Mesenchymal stem cell (in vitro differentiated cells and primary cell): ENCODE measurements around the gene PDE1A.

Experiments
- DNase-seq: peaks from one replicate; pipeline ENCODE4 v3.0.0-alpha.2; 2013
- H2AFZ ChIP-seq: one replicate; pipeline ENCODE4 v1.6.1; 2013; ENCODE audit warnings: low read depth, mild to moderate bottlenecking, control low read depth, inconsistent platforms, low read length, moderate library complexity
- H2AK5ac ChIP-seq: 2 replicates; pipeline ENCODE4 v1.6.1; 2013; ENCODE audit warnings: low read length, moderate library complexity, mild to moderate bottlenecking, inconsistent platforms; ENCODE audit not compliant: severe bottlenecking
- H2BK120ac ChIP-seq: one replicate; pipeline ENCODE4 v1.6.1; 2013; ENCODE audit warnings: low read depth, mild to moderate bottlenecking, inconsistent platforms, low read length, moderate library complexity
- H2BK12ac ChIP-seq, 2 experiments: one replicate each; pipeline ENCODE4 v1.6.1; 2013; ENCODE audit warnings: inconsistent platforms in 2 of 2, low read length in 2 of 2, mild to moderate bottlenecking in 2 of 2, moderate library complexity in 2 of 2, control low read depth in 1 of 2
- H2BK15ac ChIP-seq: one replicate; pipeline ENCODE4 v1.6.1; 2013; ENCODE audit warnings: mild to moderate bottlenecking, low read depth, inconsistent platforms; ENCODE audit not compliant: poor library complexity, severe bottlenecking
- H2BK5ac ChIP-seq: 2 replicates; pipeline ENCODE4 v1.6.1; 2013; ENCODE audit warnings: low read depth, mild to moderate bottlenecking, low read length, control low read depth, inconsistent platforms; ENCODE audit not compliant: poor library complexity, severe bottlenecking
- H3K14ac ChIP-seq, 2 experiments: one replicate each; pipeline ENCODE4 v1.6.1; 2013; ENCODE audit warnings: inconsistent platforms in 2 of 2, low read length in 2 of 2, control low read depth in 1 of 2, mild to moderate bottlenecking in 1 of 2, moderate library complexity in 1 of 2
- H3K18ac ChIP-seq, 2 experiments: one replicate each; pipeline ENCODE4 v1.6.1; 2013; ENCODE audit warnings: inconsistent platforms in 2 of 2, low read length in 2 of 2, control low read depth in 1 of 2, low read depth in 1 of 2, mild to moderate bottlenecking in 1 of 2
- H3K23ac ChIP-seq, 2 experiments: one replicate each; pipeline ENCODE4 v1.6.1; 2013; ENCODE audit warnings: inconsistent platforms in 2 of 2, low read length in 2 of 2, mild to moderate bottlenecking in 2 of 2, moderate library complexity in 2 of 2, control low read depth in 1 of 2
- H3K27ac ChIP-seq: 2 replicates; pipeline ENCODE4 v1.5.1; 2013; ENCODE audit warnings: mild to moderate bottlenecking, moderate library complexity, low read length, control low read depth, inconsistent platforms; ENCODE audit not compliant: poor library complexity, severe bottlenecking
- H3K27me3 ChIP-seq, 2 experiments: 2 replicates each; pipeline versions ENCODE4 v1.6.1 to v1.7.0; 2013; ENCODE audit warnings: low read length in 2 of 2, mild to moderate bottlenecking in 2 of 2, moderate library complexity in 2 of 2, control low read depth in 1 of 2, inconsistent platforms in 1 of 2; ENCODE audit not compliant: control insufficient read depth in 1 of 2, insufficient read depth in 1 of 2
- H3K36me3 ChIP-seq, 2 experiments: 2 replicates each; pipeline versions ENCODE4 v1.6.1 to v1.7.0; 2013; ENCODE audit warnings: low read length in 2 of 2, control low read depth in 1 of 2, inconsistent platforms in 1 of 2, low read depth in 1 of 2, mild to moderate bottlenecking in 1 of 2; ENCODE audit not compliant: insufficient read depth in 2 of 2, control insufficient read depth in 1 of 2
- H3K4ac ChIP-seq, 2 experiments: one replicate each; pipeline ENCODE4 v1.6.1; 2013; ENCODE audit warnings: inconsistent platforms in 2 of 2, low read length in 2 of 2, mild to moderate bottlenecking in 2 of 2, moderate library complexity in 2 of 2, control low read depth in 1 of 2, low read depth in 1 of 2
- H3K4me1 ChIP-seq: 2 replicates; pipeline ENCODE4 v1.6.1; 2013; ENCODE audit warnings: low read depth, low read length, control low read depth; ENCODE audit not compliant: control insufficient read depth, insufficient read depth
- H3K4me2 ChIP-seq: 2 replicates; pipeline ENCODE4 v1.6.1; 2013; ENCODE audit warnings: low read length, mild to moderate bottlenecking, inconsistent platforms; ENCODE audit not compliant: poor library complexity, severe bottlenecking
- H3K4me3 ChIP-seq, 2 experiments: 2 replicates each; pipeline versions ENCODE4 v1.5.1 to v1.7.0; 2013; ENCODE audit warnings: low read length in 2 of 2, mild to moderate bottlenecking in 2 of 2, control low read depth in 1 of 2, low read depth in 1 of 2; ENCODE audit not compliant: insufficient read depth in 1 of 2
- H3K79me1 ChIP-seq: replicated peaks from 2 replicates; pipeline ENCODE4 v1.6.1; 2013; ENCODE audit warnings: mild to moderate bottlenecking, control low read depth, low read length, inconsistent platforms; ENCODE audit not compliant: poor library complexity, severe bottlenecking
- H3K9ac ChIP-seq: 2 replicates; pipeline ENCODE4 v1.7.0; 2013; ENCODE audit warnings: mild to moderate bottlenecking, low read length, moderate library complexity
- H3K9me3 ChIP-seq: 2 replicates; pipeline ENCODE4 v1.7.0; 2013; ENCODE audit warnings: mild to moderate bottlenecking, low read length; ENCODE audit not compliant: control insufficient read depth
- H4K8ac ChIP-seq: one replicate; pipeline ENCODE4 v1.6.1; 2013; ENCODE audit warnings: inconsistent platforms, mild to moderate bottlenecking, low read length, moderate library complexity
- H4K91ac ChIP-seq: one replicate; pipeline ENCODE4 v1.6.1; 2013; ENCODE audit warnings: mild to moderate bottlenecking, low read length, inconsistent platforms
- WGBS: methylation state at CpG from one replicate; pipeline ENCODE4 v1.1.7; 2013; ENCODE audit warnings: mixed read lengths; 5-methylcytosine and 5-hydroxymethylcytosine counted together

The PDE1A gene

GRCh38 chr2:182267971-182268370 is 158.9 kb downstream of the PDE1A start:
- H3K4ac ChIP-seq: no peak overlapping the region
- no peaks in the 10 kb centered on the region for H3K4me1 ChIP-seq
- WGBS: 100% methylated on average over 1 of the region's 1 CpG
- H4K8ac ChIP-seq: no peak overlapping the region
- no peak overlapping the region for H3K4me2 ChIP-seq
- H3K23ac ChIP-seq: no peak overlapping the region
- no peak overlapping the region for H2BK15ac ChIP-seq
- no peak overlapping the region for H3K4me3 ChIP-seq
- H3K14ac ChIP-seq: no peak overlapping the region
- H3K79me1 ChIP-seq: no peaks in the 10 kb centered on the region
- no peak overlapping the region for H3K27ac ChIP-seq
- H3K9me3 ChIP-seq: no peaks in the 10 kb centered on the region
- peaks cover 0 to 3% of the 10 kb centered on the region in 2 experiments for H3K36me3 ChIP-seq
- H2AK5ac ChIP-seq: no peak overlapping the region
- no peak overlapping the region for H3K9ac ChIP-seq
- no peak overlapping the region for H2BK12ac ChIP-seq
- H3K27me3 ChIP-seq: no peaks in the 10 kb centered on the region
- H2BK5ac ChIP-seq: no peak overlapping the region
- no peak for DNase-seq
- H2BK120ac ChIP-seq: no peak overlapping the region
- no peak overlapping the region for H3K18ac ChIP-seq
- H2AFZ ChIP-seq: no peak overlapping the region
- H4K91ac ChIP-seq: no peak overlapping the region

- H3K4me1 ChIP-seq: no peaks in the 10 kb centered on the region
- no peak overlapping the region for H3K4me3 ChIP-seq
- no peak overlapping the region for H3K9ac ChIP-seq
- H2BK15ac ChIP-seq: no peak overlapping the region
- no peak overlapping the region for H3K27ac ChIP-seq
- no peak overlapping the region for H3K23ac ChIP-seq
- no peak overlapping the region for H2AFZ ChIP-seq
- no peak overlapping the region for H2BK120ac ChIP-seq
- H3K4me2 ChIP-seq: no peak overlapping the region
- peaks cover 0 to 6% of the 10 kb centered on the region in 2 experiments for H3K36me3 ChIP-seq
- no peak overlapping the region for H4K91ac ChIP-seq
- DNase-seq: peak; percentile 7
- no peak overlapping the region for H3K18ac ChIP-seq
- no peak overlapping the region for H2BK5ac ChIP-seq
- no peak overlapping the region for H4K8ac ChIP-seq
- no peak overlapping the region for H2BK12ac ChIP-seq
- no peaks in the 10 kb centered on the region for H3K79me1 ChIP-seq
- no peak overlapping the region for H3K14ac ChIP-seq
- no peaks in the 10 kb centered on the region for H3K9me3 ChIP-seq
- H3K27me3 ChIP-seq: no peaks in the 10 kb centered on the region
- H3K4ac ChIP-seq: no peak overlapping the region
- no peak overlapping the region for H2AK5ac ChIP-seq
Observed at GRCh38 chr2:182266909-182267308, 159.9 kb downstream of the PDE1A start.

GRCh38 chr2:182265718-182266117 is 161.1 kb downstream of the PDE1A start:
- H3K79me1 ChIP-seq: no peaks in the 10 kb centered on the region
- H3K4me3 ChIP-seq: no peak overlapping the region
- H3K4me1 ChIP-seq: no peaks in the 10 kb centered on the region
- H3K18ac ChIP-seq: no peak overlapping the region
- WGBS: 100% methylated on average over 1 of the region's 3 CpGs
- DNase-seq: no peak
- H2BK120ac ChIP-seq: no peak overlapping the region
- H2BK15ac ChIP-seq: no peak overlapping the region
- no peak overlapping the region for H2AFZ ChIP-seq
- H3K36me3 ChIP-seq: peaks cover 0 to 6% of the 10 kb centered on the region in 2 experiments
- no peak overlapping the region for H3K14ac ChIP-seq
- no peak overlapping the region for H2BK12ac ChIP-seq
- no peak overlapping the region for H4K8ac ChIP-seq
- H3K9ac ChIP-seq: no peak overlapping the region
- H3K4me2 ChIP-seq: no peak overlapping the region
- H3K4ac ChIP-seq: no peak overlapping the region
- no peaks in the 10 kb centered on the region for H3K27me3 ChIP-seq
- no peak overlapping the region for H4K91ac ChIP-seq
- no peak overlapping the region for H2BK5ac ChIP-seq
- H3K27ac ChIP-seq: no peak overlapping the region
- H3K23ac ChIP-seq: no peak overlapping the region
- H3K9me3 ChIP-seq: no peaks in the 10 kb centered on the region
- no peak overlapping the region for H2AK5ac ChIP-seq

- H3K9ac ChIP-seq: no peak overlapping the region
- no peak overlapping the region for H2BK5ac ChIP-seq
- no peak overlapping the region for H2AK5ac ChIP-seq
- no peak overlapping the region for H2BK120ac ChIP-seq
- no peak overlapping the region for H3K14ac ChIP-seq
- no peak overlapping the region for H3K18ac ChIP-seq
- WGBS: 100% methylated on average over 1 of the region's 3 CpGs
- no peak overlapping the region for H2BK12ac ChIP-seq
- no peak overlapping the region for H3K4me3 ChIP-seq
- no peak for DNase-seq
- no peaks in the 10 kb centered on the region for H3K79me1 ChIP-seq
- no peaks in the 10 kb centered on the region for H3K9me3 ChIP-seq
- no peaks in the 10 kb centered on the region for H3K4me1 ChIP-seq
- H2BK15ac ChIP-seq: no peak overlapping the region
- H3K4ac ChIP-seq: no peak overlapping the region
- H2AFZ ChIP-seq: no peak overlapping the region
- H3K23ac ChIP-seq: no peak overlapping the region
- peaks cover 0 to 6% of the 10 kb centered on the region in 2 experiments for H3K36me3 ChIP-seq
- H3K27me3 ChIP-seq: no peaks in the 10 kb centered on the region
- no peak overlapping the region for H4K91ac ChIP-seq
- no peak overlapping the region for H4K8ac ChIP-seq
- no peak overlapping the region for H3K27ac ChIP-seq
- H3K4me2 ChIP-seq: no peak overlapping the region
Observed at GRCh38 chr2:182261860-182262387, 164.9 kb downstream of the PDE1A start.
